Measurements from ENCODE around the gene RASGRF1.

DNA sequence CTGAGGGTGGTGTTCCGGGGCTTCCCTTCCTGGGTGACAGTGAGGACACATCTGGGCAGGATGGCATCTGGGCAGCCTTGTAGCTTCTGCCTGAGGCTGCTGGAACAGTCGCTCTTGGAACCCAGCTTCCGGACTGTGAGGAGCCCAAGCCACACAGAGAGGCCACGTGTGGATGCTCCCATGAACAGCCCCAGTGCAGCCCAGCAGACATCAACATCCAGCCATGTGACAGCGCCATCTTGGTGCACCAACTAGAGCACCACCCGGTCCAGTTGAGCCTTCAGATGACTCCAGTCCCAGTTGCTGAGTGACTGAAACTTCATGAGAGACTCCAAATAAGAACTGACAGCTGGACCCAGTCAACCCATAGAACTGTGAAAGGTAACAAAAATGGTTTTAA lies 130.3 kb downstream of the RASGRF1 start:
- TF ChIP-seq POLR2AphosphoS5 (IDR thresholded peaks at IDR 0.05) (no peak), POLR2A (IDR thresholded peaks at IDR 0.05) (no peak), EP300 (IDR thresholded peaks at IDR 0.05) (no peak)
- TF ChIP-seq, protein P1, sequence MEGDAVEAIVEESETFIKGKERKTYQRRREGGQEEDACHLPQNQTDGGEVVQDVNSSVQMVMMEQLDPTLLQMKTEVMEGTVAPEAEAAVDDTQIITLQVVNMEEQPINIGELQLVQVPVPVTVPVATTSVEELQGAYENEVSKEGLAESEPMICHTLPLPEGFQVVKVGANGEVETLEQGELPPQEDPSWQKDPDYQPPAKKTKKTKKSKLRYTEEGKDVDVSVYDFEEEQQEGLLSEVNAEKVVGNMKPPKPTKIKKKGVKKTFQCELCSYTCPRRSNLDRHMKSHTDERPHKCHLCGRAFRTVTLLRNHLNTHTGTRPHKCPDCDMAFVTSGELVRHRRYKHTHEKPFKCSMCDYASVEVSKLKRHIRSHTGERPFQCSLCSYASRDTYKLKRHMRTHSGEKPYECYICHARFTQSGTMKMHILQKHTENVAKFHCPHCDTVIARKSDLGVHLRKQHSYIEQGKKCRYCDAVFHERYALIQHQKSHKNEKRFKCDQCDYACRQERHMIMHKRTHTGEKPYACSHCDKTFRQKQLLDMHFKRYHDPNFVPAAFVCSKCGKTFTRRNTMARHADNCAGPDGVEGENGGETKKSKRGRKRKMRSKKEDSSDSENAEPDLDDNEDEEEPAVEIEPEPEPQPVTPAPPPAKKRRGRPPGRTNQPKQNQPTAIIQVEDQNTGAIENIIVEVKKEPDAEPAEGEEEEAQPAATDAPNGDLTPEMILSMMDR (IDR thresholded peaks at IDR 0.05) = no peak
